GM18867 (cell line): ENCODE data around the gene UPK1A.
A peak's percentile ranks its signal among the peaks of the same experiment; 100 is the strongest.
"Not testable (repeated sequence)": the region's sequence is repeated elsewhere in the genome, so short reads cannot be mapped to it uniquely, and the experiment has no call there.

Source experiments
- ATAC-seq: cut with Tn5 transposase; IDR thresholded peaks from one replicate; pipeline ENCODE4 v1.9.1; 2021; ENCODE audit warnings: mild to moderate bottlenecking, moderate library complexity; ENCODE audit not compliant: unreplicated experiment

The UPK1A gene

DNA sequence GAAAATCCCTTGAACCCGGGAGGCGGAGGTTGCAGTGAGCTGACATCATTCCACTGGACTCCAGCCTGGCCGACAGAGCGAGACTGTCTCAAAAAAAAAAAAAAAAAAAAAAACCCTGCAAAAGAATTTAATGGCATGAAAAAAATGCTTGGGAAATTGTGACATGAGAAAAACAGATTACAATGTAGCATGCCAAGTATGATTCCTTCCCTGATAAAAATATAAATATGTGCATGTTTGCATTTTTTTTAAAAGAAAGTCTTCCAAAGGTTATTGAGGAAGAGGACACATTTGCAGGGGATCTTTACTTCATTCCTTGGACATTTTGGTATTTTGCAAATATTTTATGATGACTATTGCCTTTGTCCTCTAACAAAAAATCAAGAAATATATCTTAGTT is 23.5 kb downstream of the UPK1A start:
- no peak for ATAC-seq

DNA sequence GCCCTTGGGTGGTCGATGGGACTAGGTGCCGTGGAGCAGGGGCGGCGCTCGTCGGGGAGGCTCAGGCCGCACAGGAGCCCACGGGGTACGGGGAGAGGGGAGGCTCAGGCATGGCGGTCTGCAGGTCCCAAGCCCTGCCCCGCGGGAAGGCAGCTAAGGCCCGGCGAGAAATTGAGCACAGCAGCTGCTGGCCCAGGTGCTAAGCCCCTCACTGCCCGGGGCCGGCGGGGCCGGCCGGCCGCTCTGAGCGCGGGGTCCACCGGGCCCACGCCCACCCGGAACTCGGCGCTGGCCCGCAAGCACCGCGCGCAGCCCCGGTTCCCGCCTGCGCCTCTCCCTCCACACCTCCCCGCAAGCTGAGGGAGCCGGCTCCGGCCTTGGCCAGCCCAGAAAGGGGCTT is 24.8 kb downstream of the UPK1A start:
- not testable (repeated sequence) for ATAC-seq

DNA sequence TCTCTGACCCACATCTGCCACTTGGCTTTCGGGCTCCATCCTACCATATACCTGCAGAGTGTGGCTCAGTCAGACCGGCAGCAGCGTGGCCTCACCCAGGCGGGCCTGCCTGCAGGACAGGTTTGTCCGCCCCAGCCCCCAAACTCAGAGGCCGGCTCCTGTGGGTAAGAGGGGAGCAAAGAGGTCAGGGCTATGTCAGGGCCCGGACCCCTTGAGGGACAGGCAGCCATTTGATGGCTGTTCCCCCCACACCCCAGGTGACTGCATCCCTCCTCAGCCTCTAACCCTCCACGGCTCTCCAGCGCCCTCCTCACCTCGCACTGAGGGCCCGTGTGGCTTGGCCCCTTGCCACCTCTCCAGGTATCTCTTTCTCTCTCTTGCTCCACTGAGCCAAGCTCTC is 25.7 kb downstream of the UPK1A start:
- ATAC-seq, result no peak

DNA sequence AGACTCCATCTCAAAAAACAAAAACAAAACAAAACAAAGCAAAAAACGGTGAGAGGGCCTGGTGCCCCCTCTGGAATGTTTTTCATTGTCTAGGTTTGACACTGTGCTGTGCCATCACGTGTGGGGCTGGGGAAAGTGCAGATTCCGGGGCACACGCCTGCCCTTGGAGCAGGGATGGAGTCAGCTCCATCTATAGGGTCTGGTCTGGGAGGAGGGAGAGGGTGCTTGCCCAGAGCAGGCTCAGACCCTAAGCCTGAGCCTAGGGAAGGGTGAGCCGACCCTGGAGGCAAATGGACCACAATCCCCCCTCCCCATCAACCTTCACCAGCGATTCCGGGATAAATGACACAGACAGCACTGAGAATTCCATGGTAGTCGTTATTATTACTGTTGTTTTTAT is 27.1 kb downstream of the UPK1A start:
- no peak for ATAC-seq

DNA sequence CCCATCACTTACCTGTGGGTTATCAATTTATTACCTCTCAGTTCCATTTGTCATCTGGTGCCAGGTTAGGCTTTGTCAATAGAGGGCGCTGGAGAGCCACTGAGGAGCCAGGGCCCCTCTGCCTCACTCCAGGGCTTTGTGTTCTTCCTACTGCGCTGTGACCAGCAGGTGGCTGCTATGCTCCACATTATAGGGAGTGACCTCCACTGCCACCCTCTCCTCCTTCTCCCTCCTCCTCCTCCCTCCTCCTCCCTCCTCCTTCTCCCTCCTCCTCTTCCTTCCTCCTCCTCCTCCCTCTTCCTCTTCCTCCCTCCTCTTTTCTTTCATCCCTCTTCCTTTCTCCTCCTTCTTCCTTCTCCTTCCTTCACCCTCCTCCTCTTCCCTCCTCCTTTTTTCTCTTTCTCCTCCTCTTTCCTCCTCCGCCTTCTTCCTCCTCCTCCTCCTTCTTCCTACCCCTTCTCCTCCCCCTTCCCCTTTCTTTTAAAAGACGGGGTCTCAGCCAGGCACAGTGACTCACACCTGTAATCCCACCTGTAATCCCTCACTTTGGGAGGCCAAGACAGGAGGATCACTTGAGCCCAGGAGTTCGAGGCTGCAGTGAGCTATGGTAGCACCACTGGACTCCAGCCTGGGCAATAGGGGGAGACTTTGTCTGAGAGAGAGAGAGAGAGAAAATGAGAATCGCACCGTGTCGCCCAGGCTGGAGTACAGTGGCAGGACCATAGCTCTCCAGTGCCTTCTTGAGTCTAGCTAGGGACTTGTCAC is 27.7 kb downstream of the UPK1A start:
- peak; percentile 69 for ATAC-seq

DNA sequence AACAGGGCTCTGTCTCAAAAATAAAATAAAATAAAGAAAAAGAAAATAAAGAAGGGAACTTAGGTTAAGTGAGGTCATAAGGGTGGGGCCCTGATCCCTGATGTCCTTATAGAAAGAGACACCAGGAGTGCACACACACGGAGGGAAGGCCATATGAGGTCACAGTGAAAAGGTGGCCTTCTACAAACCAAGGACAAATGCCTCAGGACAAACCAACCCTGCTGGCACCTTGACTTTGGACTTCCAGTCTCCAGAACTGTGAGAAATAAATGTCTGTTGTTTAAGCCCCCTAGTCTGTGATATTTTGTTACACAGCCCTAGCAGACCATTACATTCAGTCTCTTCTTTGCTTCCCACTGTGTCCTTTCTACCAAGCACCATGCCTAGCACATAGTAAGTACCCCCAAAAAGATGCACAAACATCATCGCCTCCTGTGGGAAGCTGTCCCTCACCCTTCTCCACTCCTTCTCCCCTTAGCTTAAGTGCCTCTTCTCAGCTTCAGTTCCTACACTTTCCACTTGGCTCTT is 29.6 kb downstream of the UPK1A start:
- ATAC-seq, result no peak

DNA sequence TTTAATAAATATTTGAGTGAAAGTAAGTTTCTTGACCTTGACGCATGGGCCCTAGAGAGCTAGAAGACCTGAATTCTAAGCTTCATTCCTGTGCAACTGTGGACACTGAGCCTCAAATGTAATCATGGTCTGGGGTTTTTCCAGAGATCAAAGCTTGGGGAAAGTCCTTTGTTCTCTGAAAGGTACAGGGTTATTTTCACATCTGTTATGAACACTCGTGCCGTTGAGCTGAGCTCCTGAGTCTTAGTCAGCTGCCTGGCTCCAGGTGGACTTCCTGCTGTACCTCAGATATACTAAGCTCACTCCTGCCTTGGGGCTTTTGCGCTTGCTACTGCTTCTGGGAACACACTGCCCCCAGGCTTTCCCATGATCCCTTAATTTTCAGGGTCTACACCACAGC is 30.5 kb downstream of the UPK1A start:
- no peak for ATAC-seq

DNA sequence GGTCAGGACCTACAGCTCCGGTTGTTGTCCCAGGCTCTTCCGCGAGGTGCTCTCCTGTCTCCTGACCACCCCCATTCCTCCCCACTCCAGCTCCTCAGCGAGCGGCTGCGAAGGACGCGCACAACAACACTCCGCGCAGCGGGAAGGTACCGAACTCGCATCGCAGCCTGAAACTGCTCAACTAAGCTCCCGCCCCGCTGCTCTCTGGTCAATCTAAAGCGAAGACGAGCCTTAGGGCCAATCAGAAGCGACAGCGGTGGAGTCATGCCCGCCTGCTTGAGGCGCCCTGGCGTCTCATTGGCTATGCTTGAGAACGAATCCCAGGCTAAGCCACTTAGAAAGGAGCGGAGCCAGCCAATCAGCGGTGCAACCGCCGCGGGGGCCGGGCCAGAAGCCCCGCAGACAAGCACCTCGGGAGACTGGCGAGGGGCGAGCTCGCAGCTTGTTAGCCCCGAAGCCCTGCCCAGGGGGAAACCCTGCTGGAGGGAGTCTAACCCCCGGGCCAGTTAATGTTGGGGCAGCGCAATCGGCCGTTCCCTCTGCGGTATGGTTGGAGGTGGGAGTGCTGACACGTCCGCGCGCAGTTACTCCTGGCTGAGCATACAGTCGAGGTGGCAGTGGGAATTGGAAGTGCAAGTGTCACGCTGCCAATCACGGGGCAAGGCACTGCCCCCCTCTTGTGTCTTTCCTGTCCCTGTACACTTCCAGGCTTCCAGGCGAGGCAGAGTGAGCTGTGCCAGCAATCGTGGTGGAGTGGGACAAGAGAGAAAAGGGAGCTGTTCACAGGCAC is 36.1 kb downstream of the UPK1A start:
- peak; percentile 96 for ATAC-seq

DNA sequence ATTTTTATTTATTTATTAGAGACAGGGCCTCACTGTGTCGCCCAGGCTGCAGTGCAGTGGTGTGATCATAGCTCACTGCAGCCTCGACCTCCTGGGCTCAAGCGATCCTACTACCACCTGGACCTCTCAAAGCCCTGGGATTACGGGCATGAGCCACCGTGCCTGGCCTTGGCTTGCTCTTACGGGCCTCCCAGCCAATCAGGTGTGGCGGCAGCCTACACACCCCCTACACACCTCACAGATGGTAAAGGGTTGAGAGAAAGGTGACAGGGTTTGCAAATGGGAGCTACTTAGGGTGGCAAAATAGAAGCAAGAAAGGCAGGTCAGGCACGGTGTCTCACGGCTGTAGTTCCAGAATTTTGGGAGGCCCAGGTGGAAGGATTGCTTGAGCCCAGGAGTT is 37.0 kb downstream of the UPK1A start:
- ATAC-seq, result no peak

DNA sequence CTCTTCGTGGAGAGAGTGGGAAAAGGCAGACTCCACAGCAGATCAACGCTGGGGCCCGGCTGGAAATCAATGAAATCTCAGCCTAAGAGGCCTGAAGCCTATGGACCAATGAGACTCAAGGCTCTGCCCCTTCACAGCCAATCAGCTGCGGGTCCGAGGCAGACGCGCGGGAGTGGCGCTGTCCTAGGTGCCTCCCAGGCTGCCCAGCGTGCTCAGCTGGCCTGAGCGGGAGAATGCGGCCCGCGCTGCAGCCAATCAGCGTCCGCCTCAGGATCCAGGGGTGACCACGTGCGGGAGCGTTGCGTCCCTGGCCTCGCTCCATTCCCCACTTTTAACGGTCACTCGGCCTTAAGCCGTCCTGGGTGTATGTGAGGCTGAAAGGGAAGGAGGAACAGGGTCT is 37.9 kb downstream of the UPK1A start, which contains the start of gene ZBTB32:
ZBTB32 (plus strand) TSS at position 341 of the 400 bp plus-strand sequence. CDS start 10,069 bp downstream, outside the sequence.
- ATAC-seq, result no peak

DNA sequence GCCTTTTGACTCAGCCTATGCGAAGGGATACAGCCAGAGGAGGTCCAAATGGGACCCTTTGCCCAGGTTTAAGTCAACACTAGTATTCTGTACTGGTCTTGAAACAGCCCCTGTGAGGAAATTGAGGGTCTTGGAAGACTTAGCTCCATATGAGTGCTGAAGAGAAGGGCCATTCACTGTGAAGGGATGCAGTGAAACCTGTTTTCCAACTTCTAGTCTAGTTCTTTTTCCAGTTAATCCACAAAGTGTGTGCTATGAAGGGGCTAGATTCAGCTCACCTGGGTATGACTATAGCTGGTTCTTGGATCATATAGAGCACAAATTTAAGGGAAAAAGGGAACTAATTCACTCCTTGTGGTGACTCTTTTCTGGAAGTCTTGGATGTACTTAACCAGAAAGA is 42.1 kb downstream of the UPK1A start:
- no peak for ATAC-seq

DNA sequence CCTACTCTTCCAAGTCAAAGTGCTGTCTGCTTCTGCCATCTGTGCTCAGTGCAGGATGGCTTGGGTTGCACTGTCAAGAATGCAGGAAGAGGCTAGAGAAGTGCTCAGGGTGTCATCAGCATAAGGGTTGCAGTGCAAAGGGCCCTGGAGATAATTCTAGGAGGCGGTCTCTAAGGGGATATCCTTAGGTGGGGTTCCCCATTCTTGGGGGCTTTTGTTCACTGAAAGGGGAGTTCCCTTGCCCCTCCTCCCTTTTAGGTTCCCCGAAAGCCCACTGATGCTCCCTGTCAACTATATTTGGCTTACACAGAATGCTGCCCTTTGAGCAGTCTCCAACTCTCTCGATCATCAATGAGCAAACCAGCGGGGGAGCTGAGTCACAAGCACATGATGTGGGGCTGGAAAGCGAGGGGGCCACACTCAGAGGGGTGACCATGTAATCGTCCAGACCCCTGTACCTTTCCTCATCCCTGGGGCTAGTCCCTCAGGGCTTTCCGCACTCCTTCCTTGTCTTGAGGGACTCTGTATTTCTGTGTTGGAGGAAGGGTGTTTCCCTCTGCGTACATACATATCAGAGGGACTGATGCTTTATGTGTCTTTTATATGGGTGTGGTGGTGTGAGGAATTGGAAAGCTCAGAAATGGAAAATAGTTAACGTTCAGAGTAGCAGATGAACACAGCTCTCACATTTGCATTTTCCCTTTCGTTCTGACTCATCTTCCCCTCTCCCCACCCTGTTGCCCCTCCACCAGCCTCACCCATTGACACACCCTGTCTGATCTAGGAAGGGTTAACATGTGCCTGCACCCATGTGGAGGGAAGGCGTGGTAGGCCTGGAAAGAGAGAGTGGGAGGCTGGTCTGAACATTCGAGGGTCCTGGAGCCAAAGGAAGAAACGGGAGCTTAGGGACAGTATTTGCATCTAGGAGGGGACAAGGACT is 44.7 kb downstream of the UPK1A start:
- ATAC-seq, result peak; percentile 42

DNA sequence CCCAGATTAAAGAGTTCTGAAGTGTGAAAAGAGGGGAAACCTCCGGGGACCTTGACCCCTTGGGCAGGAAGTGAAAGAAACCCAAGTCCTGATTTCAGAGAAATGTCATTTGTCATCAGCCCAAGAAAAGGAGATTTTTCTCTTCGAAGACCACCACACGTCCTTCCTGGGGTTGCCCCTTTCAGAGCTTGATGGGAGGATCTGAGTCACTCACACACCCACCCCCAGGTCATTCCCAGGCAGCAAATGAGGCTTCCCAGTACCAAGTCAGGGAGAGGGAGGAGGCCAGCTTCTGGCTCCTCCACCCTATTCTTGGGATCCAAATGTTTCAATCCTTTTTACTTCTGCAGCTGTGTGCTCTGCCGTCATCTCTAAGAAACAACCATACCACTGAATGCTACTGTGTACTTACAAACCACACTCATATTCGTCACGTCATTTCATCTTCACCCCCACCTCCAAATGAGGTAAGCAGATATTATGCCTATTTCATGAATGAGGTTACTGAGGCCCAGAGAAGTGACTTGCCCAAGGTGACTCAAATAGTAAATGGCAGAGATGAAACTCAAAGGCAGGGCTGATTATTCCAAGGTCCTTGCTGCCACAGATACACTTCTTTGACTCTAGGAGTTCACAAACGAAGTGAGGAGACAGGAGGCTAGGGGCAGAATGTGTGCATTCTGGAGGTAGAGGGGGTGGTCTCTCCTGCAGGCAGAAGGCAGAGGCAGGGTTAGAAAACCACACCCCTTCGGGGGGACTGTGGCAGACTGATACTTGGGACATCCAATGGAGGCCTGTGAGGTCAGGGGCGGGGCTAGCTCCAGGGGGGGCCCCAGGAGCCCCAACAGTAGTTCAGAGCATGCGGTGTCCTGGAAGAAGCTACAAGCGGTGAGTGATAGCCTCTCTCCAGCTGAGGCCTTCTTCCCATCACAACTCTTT is 46.5 kb downstream of the UPK1A start:
- peak; percentile 11 for ATAC-seq

DNA sequence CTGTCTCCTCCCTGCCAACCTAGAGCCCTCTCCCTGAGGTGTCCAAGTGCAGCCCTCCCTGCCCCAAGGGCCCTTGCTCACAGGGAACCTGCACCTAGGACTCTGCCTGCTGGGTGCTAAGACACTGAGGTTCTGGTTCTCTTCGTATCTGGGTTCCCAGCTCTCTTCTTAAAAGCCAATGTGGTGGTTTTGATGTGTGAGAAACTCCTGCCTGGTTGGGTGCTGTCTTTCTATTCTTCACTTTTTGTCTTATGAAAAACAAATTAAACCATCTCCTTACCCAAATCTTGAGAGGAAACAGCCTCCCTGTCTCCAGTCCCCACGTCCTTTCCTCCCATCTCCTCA is 47.2 kb downstream of the UPK1A start:
- ATAC-seq, result no peak

DNA sequence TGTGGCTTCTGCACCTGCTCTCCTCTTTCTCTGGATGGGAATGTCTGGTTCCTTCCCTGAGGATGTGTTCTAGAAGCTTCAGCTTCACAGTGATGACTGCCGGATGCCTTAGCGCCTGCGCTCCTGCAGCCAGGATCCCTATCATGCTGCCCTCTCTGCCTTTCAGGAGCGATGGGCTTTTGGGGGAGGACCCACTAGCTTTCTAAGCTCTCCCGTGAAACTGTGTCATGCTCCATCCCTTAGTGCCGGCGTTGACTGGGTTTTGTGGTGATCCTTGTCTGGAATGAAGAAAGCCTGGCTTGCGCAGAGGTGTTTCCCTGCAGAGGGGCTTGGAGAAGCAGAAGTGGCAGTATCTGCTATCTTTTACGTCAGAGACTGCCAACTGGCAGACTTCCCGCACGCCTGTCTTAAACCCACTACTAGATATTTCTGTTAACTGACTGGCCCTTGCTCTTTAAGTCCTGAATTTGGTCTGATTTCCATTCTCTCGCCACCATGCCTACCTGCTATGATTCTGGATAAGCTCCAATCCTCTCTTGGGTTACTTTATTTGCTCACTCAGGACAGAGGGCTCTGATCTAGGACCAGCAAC is 47.7 kb downstream of the UPK1A start:
- ATAC-seq, result no peak

DNA sequence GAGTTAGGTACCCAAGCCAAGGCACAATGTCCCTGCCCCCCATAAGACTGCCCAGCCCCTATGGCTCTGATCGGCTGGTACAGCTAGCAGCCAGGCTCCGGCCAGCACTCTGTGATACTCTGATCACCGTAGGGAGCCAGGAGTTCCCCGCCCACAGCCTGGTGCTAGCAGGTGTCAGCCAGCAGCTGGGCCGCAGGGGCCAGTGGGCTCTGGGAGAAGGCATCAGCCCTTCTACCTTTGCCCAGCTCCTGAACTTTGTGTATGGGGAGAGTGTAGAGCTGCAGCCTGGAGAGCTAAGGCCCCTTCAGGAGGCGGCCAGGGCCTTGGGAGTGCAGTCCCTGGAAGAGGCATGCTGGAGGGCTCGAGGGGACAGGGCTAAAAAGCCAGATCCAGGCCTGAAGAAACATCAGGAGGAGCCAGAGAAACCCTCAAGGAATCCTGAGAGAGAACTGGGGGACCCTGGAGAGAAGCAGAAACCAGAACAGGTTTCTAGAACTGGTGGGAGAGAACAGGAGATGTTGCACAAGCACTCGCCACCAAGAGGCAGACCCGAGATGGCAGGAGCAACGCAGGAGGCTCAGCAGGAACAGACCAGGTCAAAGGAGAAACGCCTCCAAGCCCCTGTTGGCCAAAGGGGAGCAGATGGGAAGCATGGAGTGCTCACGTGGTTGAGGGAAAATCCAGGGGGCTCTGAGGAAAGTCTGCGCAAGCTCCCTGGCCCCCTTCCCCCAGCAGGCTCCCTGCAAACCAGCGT is 48.5 kb downstream of the UPK1A start:
- ATAC-seq, result no peak

DNA sequence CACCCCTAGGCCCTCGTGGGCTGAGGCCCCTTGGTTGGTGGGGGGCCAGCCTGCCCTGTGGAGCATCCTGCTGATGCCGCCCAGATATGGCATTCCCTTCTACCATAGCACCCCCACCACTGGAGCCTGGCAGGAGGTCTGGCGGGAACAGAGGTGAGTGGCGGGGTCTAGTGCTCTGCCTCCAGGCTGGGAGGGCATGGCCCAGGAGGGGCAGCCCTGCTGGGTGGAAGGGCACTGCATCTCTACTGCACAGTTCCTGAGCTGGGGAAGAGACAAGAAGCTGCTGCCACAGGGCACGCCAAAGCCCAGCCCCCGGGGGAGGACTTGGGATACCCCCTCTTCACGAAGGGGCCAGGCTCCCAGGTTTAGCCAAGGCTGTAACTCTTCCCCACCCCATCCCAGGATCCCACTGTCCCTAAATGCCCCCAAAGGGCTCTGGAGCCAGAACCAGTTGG is 49.1 kb downstream of the UPK1A start:
- no peak for ATAC-seq

DNA sequence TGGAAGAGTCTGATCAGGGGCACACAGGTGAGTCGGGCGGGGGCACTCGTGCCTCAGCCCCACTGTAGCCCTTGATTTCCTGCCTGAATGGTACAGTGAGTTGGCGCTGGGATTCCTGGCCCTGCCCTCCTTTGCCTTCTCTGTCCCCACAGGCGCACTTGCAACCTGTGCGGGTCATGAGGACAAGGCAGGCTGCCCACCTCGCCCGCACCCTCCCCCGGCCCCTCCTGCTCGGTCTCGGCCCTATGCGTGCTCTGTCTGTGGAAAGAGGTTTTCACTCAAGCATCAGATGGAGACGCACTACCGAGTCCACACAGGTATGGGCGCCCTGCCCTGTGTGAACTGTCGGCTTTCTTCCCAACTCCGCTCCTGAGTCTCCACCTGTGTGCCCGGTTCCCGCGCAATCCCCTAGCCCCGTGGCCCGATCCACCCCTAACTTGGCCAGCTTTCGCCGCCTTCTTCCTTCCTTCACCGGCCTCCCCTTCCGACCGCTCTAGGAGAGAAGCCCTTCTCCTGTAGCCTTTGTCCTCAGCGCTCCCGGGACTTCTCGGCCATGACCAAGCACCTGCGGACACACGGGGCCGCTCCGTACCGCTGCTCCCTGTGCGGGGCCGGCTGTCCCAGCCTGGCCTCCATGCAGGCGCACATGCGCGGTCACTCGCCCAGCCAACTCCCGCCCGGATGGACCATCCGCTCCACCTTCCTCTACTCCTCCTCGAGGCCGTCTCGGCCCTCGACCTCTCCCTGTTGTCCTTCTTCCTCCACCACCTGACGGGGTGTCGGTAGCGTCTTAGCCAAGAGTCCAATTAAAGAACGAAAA is 49.9 kb downstream of the UPK1A start:
- peak; percentile 6 for ATAC-seq
